GM12878 (cell line): Measurements from ENCODE around the gene SMG9. TPM values are rescaled to one million over a fixed set of nuclear protein-coding genes. Genes with fewer than 3 reads are reported as not detected.

ENCODE experiments used
- ATAC-seq: fragments of 200-7000 bp; cut with Tn5 transposase; 3 replicates; pipeline ENCODE4 v1.9.1; 2020; ENCODE audit warnings: mild to moderate bottlenecking, moderate library complexity
- BruUV-seq: library from RNA; stranded (reverse); fragments of 400-500 nt; replicated peaks from 2 replicates; lab custom pipeline; 2021; lab: Mats Ljungman, UMichigan
- CTCF ChIA-PET: fragments of 300-600 bp; sonication (Branson Sonifier 250); formaldehyde crosslinking; extraction: SDS; loops from one replicate; lab custom pipeline; 2021; ENCODE audit warnings: inconsistent platforms; lab: Yijun Ruan, JAX
- POLR2A ChIA-PET: fragments of 350-600 bp; formaldehyde crosslinking; extraction: SDS; loops from one replicate; lab custom pipeline; 2021; ENCODE audit warnings: inconsistent platforms; lab: Charles Lee
- RAD21 ChIA-PET: fragments of 300-600 bp; sonication (Branson Sonifier 250); formaldehyde crosslinking; loops from one replicate; lab custom pipeline; 2023; ENCODE audit warnings: antibody characterized with exemption; ENCODE audit not compliant: unreplicated experiment; lab: Charles Lee
- SMC1A ChIA-PET: fragments of 300-600 bp; sonication (Branson Sonifier 250); formaldehyde crosslinking; loops from one replicate; lab custom pipeline; 2023; ENCODE audit not compliant: unreplicated experiment, uncharacterized antibody; lab: Charles Lee
- DNase-seq: peaks from one replicate; pipeline ENCODE4 v3.0.0-alpha.2; 2011; ENCODE audit warnings: low read depth, low spot score
- FAIRE-seq: peaks from 3 replicates; lab custom pipeline; 2011; peaks lifted over from hg19 to GRCh38; lab: Jason Lieb, UNC
- H2AFZ ChIP-seq: 2 replicates; pipeline ENCODE4 v1.6.0; 2011; ENCODE audit warnings: low read depth, low read length, control low read depth; ENCODE audit not compliant: control insufficient read depth
- H3K27ac ChIP-seq: 2 replicates; pipeline ENCODE4 v1.5.1; 2011; ENCODE audit warnings: control low read depth; ENCODE audit not compliant: control insufficient read depth, insufficient read depth
- H3K27me3 ChIP-seq, 2 experiments: replicated peaks in 1 of 2; 2 replicates each; pipeline versions ENCODE4 v1.6.0 to v1.6.1; 2011; ENCODE audit warnings: low read length in 1 of 2; ENCODE audit not compliant: control insufficient read depth in 2 of 2, insufficient read depth in 2 of 2
- H3K36me3 ChIP-seq, 2 experiments: 2 replicates each; pipeline ENCODE4 v1.5.1; 2011; ENCODE audit warnings: low read length in 1 of 2; ENCODE audit not compliant: control insufficient read depth in 2 of 2, insufficient read depth in 2 of 2
- H3K4me1 ChIP-seq: 2 replicates; pipeline ENCODE4 v1.6.1; 2011; ENCODE audit warnings: mild to moderate bottlenecking, low read length, moderate library complexity, mixed read lengths; ENCODE audit not compliant: control insufficient read depth, insufficient read depth
- H3K4me2 ChIP-seq: 2 replicates; pipeline ENCODE4 v1.6.0; 2011; ENCODE audit warnings: control low read depth; ENCODE audit not compliant: control insufficient read depth, insufficient read depth
- H3K4me3 ChIP-seq: fragments of 200-600 bp; sonication (generic); 2 replicates; pipeline ENCODE4 v1.5.1; 2016
- H3K79me2 ChIP-seq: 2 replicates; pipeline ENCODE4 v1.6.0; 2011; ENCODE audit warnings: low read length; ENCODE audit not compliant: control insufficient read depth, insufficient read depth
- H3K9ac ChIP-seq: 2 replicates; pipeline ENCODE4 v1.8.0; 2011; ENCODE audit warnings: low read length, control low read depth, mixed read lengths; ENCODE audit not compliant: control insufficient read depth, insufficient read depth
- H3K9me3 ChIP-seq: replicated peaks from 3 replicates; pipeline ENCODE4 v1.5.1; 2011; ENCODE audit warnings: mild to moderate bottlenecking, low read length; ENCODE audit not compliant: control insufficient read depth, insufficient read depth
- H4K20me1 ChIP-seq: 2 replicates; pipeline ENCODE4 v1.6.0; 2011; ENCODE audit not compliant: control insufficient read depth, insufficient read depth
- BCL3 ChIP-seq: IDR thresholded peaks from 2 replicates; pipeline ENCODE4 v1.6.1; 2011; ENCODE audit warnings: borderline replicate concordance, low read depth, mild to moderate bottlenecking, moderate library complexity, low read length; ENCODE audit not compliant: insufficient read depth, poor library complexity, severe bottlenecking
- CTCF ChIP-seq, 3 experiments: IDR thresholded peaks in 2 of 3; conservative IDR thresholded peaks in 1 of 3; 2 replicates each; pipeline ENCODE4 v1.5.1; 2011; ENCODE audit warnings: low read depth in 3 of 3, low read length in 3 of 3, mild to moderate bottlenecking in 3 of 3, control low read depth in 2 of 3, moderate library complexity in 2 of 3, inconsistent platforms in 1 of 3, mixed read lengths in 1 of 3; ENCODE audit not compliant: control insufficient read depth in 2 of 3, insufficient read depth in 1 of 3; ENCODE audit errors: extremely low read depth in 1 of 3
- MAX ChIP-seq: IDR thresholded peaks from 2 replicates; pipeline ENCODE4 v1.6.1; 2012; ENCODE audit warnings: low read depth, low read length, improper control_type of control experiment
- NR2C1 ChIP-seq: fragments of 450-650 bp; IDR thresholded peaks from 2 replicates; pipeline ENCODE4 v1.6.1; 2017; ENCODE audit warnings: antibody characterized with exemption, mild to moderate bottlenecking, moderate library complexity
- PBX3 ChIP-seq: IDR thresholded peaks from 2 replicates; pipeline ENCODE4 v1.6.1; 2011; ENCODE audit warnings: mild to moderate bottlenecking, low read depth, low read length, moderate library complexity; ENCODE audit not compliant: insufficient replicate concordance
- RFX5 ChIP-seq: IDR thresholded peaks from 2 replicates; pipeline ENCODE4 v1.6.1; 2011; ENCODE audit warnings: low read depth, low read length, improper control_type of control experiment
- SKIL ChIP-seq: fragments of 450-650 bp; IDR thresholded peaks from 2 replicates; pipeline ENCODE4 v1.6.1; 2017; ENCODE audit warnings: mild to moderate bottlenecking, low read depth, inconsistent platforms; ENCODE audit not compliant: poor library complexity, severe bottlenecking
- SREBF1 ChIP-seq: IDR thresholded peaks from 2 replicates; pipeline ENCODE4 v1.6.1; 2012; ENCODE audit warnings: mild to moderate bottlenecking, low read length
- STAT3 ChIP-seq: IDR thresholded peaks from 2 replicates; pipeline ENCODE4 v1.6.1; 2011; ENCODE audit warnings: low read depth, low read length, improper control_type of control experiment
- USF2 ChIP-seq: IDR thresholded peaks from 2 replicates; pipeline ENCODE4 v1.6.1; 2011; ENCODE audit warnings: low read depth, low read length, improper control_type of control experiment, borderline replicate concordance
- ZBTB33 ChIP-seq: fragments of 450-650 bp; IDR thresholded peaks from 2 replicates; pipeline ENCODE4 v1.6.1; 2017; ENCODE audit warnings: mild to moderate bottlenecking
- ZNF622 ChIP-seq: fragments of 450-650 bp; IDR thresholded peaks from 2 replicates; pipeline ENCODE4 v1.6.1; 2017; ENCODE audit warnings: mild to moderate bottlenecking, inconsistent platforms
- WGBS: methylation state at CpG from one replicate; pipeline ENCODE4 v1.1.6; 2016; ENCODE audit warnings: low lambda C conversion rate; ENCODE audit not compliant: insufficient replicate concordance, insufficient coverage; ENCODE audit errors: missing lambda C conversion rate; 5-methylcytosine and 5-hydroxymethylcytosine counted together
- in situ Hi-C: fragments of 300-500 bp; cut with MboI; formaldehyde crosslinking; loops from 9 replicates; pipeline ENCODE4 v1.14.3; 2018; ENCODE audit warnings: mixed read lengths
- intact Hi-C: fragments of 100-400 bp; cut with micrococcal nuclease; formaldehyde crosslinking; loops from one replicate; pipeline ENCODE4 v1.14.2; 2022; ENCODE audit not compliant: unreplicated experiment
- polyA plus RNA-seq, 11 experiments: library from polyadenylated mRNA; depleted of rRNA in 4 of 11; unstranded in 6 of 11; stranded (reverse) in 5 of 11; fragments of >200 nt; fragmentation: Nextera tagmentation in 4 of 11; fragmentation: Illumina TruSeq in 1 of 11; extraction: Ambion mirVana in 4 of 11; extraction: Trizol in 1 of 11; gene quantifications; 1 replicate in 1 of 11; 2 replicates in 10 of 11; pipeline versions ENCODE4 v1.2.1 to v1.2.3, GENCODE V29; 2011 to 2016; ENCODE audit warnings: inconsistent platforms in 2 of 11, missing spikeins in 2 of 11, low read depth in 1 of 11
- total RNA-seq, 4 experiments: library from RNA; depleted of rRNA in 3 of 4; stranded (reverse); fragments of >200 nt in 3 of 4; fragmentation: Illumina TruSeq in 1 of 4; extraction: Trizol in 1 of 4; gene quantifications; 2 replicates each; pipeline versions ENCODE4 v1.2.1 to v1.2.3, GENCODE V29; 2013 to 2021

Gene SMG9
- total and polyA plus RNA-seq, 10 of the 15 experiments (the other 5 are each of a cell fraction or from before 2014, with no cell fraction given): 0.69 to 52.2 (median 28.1) TPM

- WGBS: 51% methylated on average over 13 of the region's 13 CpGs
- Histone ChIP-seq H3K36me3 (no peaks in the 10 kb centered on the region), H3K27ac (no peak overlapping the region), H4K20me1 (no peaks in the 10 kb centered on the region), H3K4me1 (no peaks in the 10 kb centered on the region), H3K79me2 (no peaks in the 10 kb centered on the region), H3K27me3 (no peaks in the 10 kb centered on the region), H2AFZ (no peak overlapping the region), H3K4me3 (no peak overlapping the region), H3K9ac (no peak overlapping the region), H3K9me3 (peaks cover 5% of the 10 kb centered on the region; the same call in 1 of the 3 replicates), H3K4me2 (no peak overlapping the region)
- SMC1A ChIA-PET: no interaction called here
- POLR2A ChIA-PET: no interaction called here
- RAD21 ChIA-PET: no interaction called here
- in situ Hi-C loops (no loop called here), intact Hi-C loops (no loop called here)
- DNase-seq (no peak), ATAC-seq (no peak), FAIRE-seq (no peak)
- CTCF ChIA-PET: interaction anchor here (1.7 kb wide), 1 partner anchor 39 kb away, joined by 6 read pairs; no protein-coding TSS in a partner anchor
- BruUV-seq: no TSS peak
- TF ChIP-seq SKIL (no peak), ZNF622 (no peak), RFX5 (no peak), CTCF (IDR thresholded peaks at IDR 0.05 in 2 of 3, conservative IDR thresholded peaks at IDR 0.05 in 1 of 3; ENCODE audit: control insufficient read depth in 2 of 3, extremely low read depth in 1 of 3, insufficient read depth in 1 of 3, low read depth in 3 of 3, low read length in 3 of 3) (no peak), STAT3 (no peak), USF2 (no peak), MAX (no peak), SREBF1 (no peak), ZBTB33 (no peak), BCL3 (no peak), PBX3 (no peak), NR2C1 (no peak)
These were observed 47.5 kb downstream of the SMG9 start for GRCh38 chr19:43707158-43707712.
